K562 (cell line): ENCODE data around the gene TXNDC9. TPM values are rescaled to one million over a fixed set of nuclear protein-coding genes. Genes with fewer than 3 reads are reported as not detected.

Source experiments
- ADNP ChIP-seq: fragments of 200-800 bp; sonication (Bioruptor generic); IDR thresholded peaks from 2 replicates; pipeline ENCODE4 v1.6.1; 2016; ENCODE audit warnings: missing genetic modification characterization, missing compliant biosample characterization
- JUN ChIP-seq, 2 experiments: sonication (generic) in 1 of 2; formaldehyde crosslinking in 1 of 2; IDR thresholded peaks; 2 replicates each; pipeline versions ENCODE4 v1.6.1 to v1.8.0; 2012 to 2022; ENCODE audit warnings: borderline replicate concordance in 2 of 2, mild to moderate bottlenecking in 2 of 2, improper control_type of control experiment in 1 of 2, low read depth in 1 of 2, low read length in 1 of 2, missing genetic modification reagents in 1 of 2
- KDM5B ChIP-seq: fragments of 200-600 bp; sonication (generic); IDR thresholded peaks from 2 replicates; pipeline ENCODE4 v1.6.1; 2012; ENCODE audit warnings: low read depth, mild to moderate bottlenecking, moderate library complexity, low read length, control low read depth, inconsistent platforms; ENCODE audit not compliant: insufficient replicate concordance
- MTA3 ChIP-seq: fragments of 450-650 bp; formaldehyde crosslinking; IDR thresholded peaks from 2 replicates; pipeline ENCODE4 v1.6.1; 2017; ENCODE audit warnings: mild to moderate bottlenecking, borderline replicate concordance
- NCOA2 ChIP-seq, 2 experiments: fragments of 450-650 bp; IDR thresholded peaks; 2 replicates each; pipeline ENCODE4 v1.6.1; 2018; ENCODE audit warnings: mild to moderate bottlenecking in 2 of 2, moderate library complexity in 1 of 2; ENCODE audit not compliant: partially characterized antibody in 2 of 2
- NR4A1 ChIP-seq, 2 experiments: fragments of 250-450 bp in 1 of 2; fragments of 450-650 bp in 1 of 2; sonication (Bioruptor Pico) in 1 of 2; IDR thresholded peaks; 2 replicates each; pipeline versions ENCODE4 v1.4.0 to v1.6.1; 2016 to 2020; ENCODE audit warnings: mild to moderate bottlenecking in 2 of 2, missing compliant biosample characterization in 1 of 2, missing genetic modification characterization in 1 of 2, moderate library complexity in 1 of 2
- RBM25 ChIP-seq: fragments of 200-400 bp; formaldehyde crosslinking; IDR thresholded peaks from 2 replicates; pipeline ENCODE4 v1.6.1; 2018; ENCODE audit warnings: low read length, low read depth, moderate library complexity; ENCODE audit not compliant: severe bottlenecking
- SPI1 ChIP-seq: IDR thresholded peaks from 2 replicates; pipeline ENCODE4 v1.6.1; 2011; ENCODE audit warnings: low read depth, low read length, control low read depth, borderline replicate concordance
- SRSF7 ChIP-seq: fragments of 200-400 bp; formaldehyde crosslinking; optimal IDR thresholded peaks from 2 replicates; pipeline ENCODE3; 2017; ENCODE audit warnings: mild to moderate bottlenecking, low read depth, low read length
- TCFL5 ChIP-seq: fragments of 250-450 bp; sonication (Bioruptor Pico); conservative IDR thresholded peaks from 2 replicates; pipeline ENCODE4 v1.6.1; 2021; ENCODE audit warnings: mild to moderate bottlenecking, moderate library complexity, matching md5 sums
- TEAD1 ChIP-seq, 2 experiments: fragments of 450-650 bp in 1 of 2; sonication (generic) in 1 of 2; formaldehyde crosslinking; IDR thresholded peaks; 2 replicates each; pipeline versions ENCODE4 v1.4.0 to v1.8.0; 2020 to 2022; ENCODE audit warnings: mild to moderate bottlenecking in 2 of 2, missing genetic modification reagents in 1 of 2
- YY1 ChIP-seq, 3 experiments: IDR thresholded peaks; 2 replicates each; pipeline ENCODE4 v1.6.1; 2011; ENCODE audit warnings: low read length in 2 of 3, mild to moderate bottlenecking in 2 of 3, moderate library complexity in 2 of 3, borderline replicate concordance in 1 of 3, control low read depth in 1 of 3, low read depth in 1 of 3; ENCODE audit not compliant: insufficient read depth in 3 of 3, insufficient replicate concordance in 2 of 3, control insufficient read depth in 1 of 3, insufficient read length in 1 of 3; ENCODE audit errors: extremely low read depth in 1 of 3
- ZFP1 ChIP-seq: fragments of 450-650 bp; formaldehyde crosslinking; IDR thresholded peaks from 2 replicates; pipeline ENCODE4 v1.4.0; 2020; ENCODE audit warnings: mild to moderate bottlenecking, mixed read lengths
- ZNF644 ChIP-seq: fragments of 200-800 bp; sonication (Bioruptor generic); IDR thresholded peaks from 2 replicates; pipeline ENCODE4 v1.6.1; 2016; ENCODE audit warnings: low read depth, missing genetic modification characterization, missing compliant biosample characterization
- polyA plus RNA-seq, 8 experiments: library from polyadenylated mRNA; depleted of rRNA in 4 of 8; stranded (reverse) in 5 of 8; unstranded in 3 of 8; fragments of >200 nt; fragmentation: Nextera tagmentation in 2 of 8; fragmentation: Illumina TruSeq in 1 of 8; extraction: Ambion mirVana in 2 of 8; extraction: Trizol in 1 of 8; gene quantifications; 2 replicates each; pipeline versions ENCODE4 v1.2.1 to v1.2.3, GENCODE V29; 2011 to 2014; ENCODE audit warnings: inconsistent platforms in 1 of 8, missing spikeins in 1 of 8
- total RNA-seq, 7 experiments: library from RNA; depleted of rRNA in 6 of 7; stranded (reverse); fragments of >200 nt in 6 of 7; fragmentation: Illumina TruSeq in 2 of 7; extraction: Trizol in 2 of 7; gene quantifications; 2 replicates each; pipeline versions ENCODE4 v1.2.1 to v1.2.3, GENCODE V29; 2011 to 2021; ENCODE audit warnings: low replicate concordance in 1 of 7
- TF ChIP-seq, protein P1 (sequence below): fragments of 450-650 bp; IDR thresholded peaks from 2 replicates; pipeline ENCODE4 v1.6.1; 2016; ENCODE audit warnings: low read depth

Gene TXNDC9
- total and polyA plus RNA-seq, 9 of the 15 experiments (the other 6 are each of a cell fraction or from before 2014, with no cell fraction given), result 37.5 to 211 (median 65.5) TPM

DNA sequence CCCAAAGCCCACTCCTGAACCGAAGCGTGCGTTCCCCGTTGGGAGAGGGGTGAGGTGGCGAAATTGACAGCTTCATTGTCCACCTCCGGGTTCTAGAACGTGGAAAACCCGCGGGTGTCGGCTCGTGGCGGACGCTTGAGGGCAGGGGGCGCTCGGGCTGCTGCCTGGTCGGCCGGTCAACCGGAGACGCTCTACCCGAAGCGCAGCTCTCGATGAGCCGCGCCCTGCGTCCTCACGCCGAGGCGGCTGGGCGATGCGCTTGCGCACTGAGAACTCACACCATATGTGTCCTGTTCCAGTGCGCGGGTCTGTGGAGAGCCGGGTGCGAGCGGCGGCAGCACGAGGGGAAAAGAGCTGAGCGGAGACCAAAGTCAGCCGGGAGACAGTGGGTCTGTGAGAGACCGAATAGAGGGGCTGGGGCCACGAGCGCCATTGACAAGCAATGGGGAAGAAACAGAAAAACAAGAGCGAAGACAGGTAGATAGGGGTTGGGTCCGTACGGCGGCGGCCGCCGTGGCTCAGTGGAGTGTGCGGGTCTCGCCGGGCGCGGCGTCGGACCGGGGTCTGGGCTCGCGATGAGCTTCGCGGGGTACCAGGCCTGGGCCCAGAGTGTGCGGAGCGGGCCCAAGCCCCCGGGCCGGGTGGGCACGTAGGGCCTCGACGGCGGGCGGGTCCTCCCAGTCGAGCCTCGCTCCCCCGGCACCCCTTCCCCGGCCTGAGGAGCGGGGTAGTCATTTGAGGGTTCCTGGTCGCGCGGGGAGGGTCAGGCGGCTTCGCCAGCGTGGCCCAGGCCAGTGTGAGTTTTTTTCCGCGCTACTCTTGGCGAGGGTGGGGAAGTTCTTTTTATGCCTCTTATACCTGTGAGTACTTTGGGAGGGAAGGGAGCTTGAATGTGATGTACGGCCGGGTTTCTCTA lies 1.2 kb upstream of the TXNDC9 start, which contains the start of gene EIF5B (continued):
- TF ChIP-seq, protein P1, sequence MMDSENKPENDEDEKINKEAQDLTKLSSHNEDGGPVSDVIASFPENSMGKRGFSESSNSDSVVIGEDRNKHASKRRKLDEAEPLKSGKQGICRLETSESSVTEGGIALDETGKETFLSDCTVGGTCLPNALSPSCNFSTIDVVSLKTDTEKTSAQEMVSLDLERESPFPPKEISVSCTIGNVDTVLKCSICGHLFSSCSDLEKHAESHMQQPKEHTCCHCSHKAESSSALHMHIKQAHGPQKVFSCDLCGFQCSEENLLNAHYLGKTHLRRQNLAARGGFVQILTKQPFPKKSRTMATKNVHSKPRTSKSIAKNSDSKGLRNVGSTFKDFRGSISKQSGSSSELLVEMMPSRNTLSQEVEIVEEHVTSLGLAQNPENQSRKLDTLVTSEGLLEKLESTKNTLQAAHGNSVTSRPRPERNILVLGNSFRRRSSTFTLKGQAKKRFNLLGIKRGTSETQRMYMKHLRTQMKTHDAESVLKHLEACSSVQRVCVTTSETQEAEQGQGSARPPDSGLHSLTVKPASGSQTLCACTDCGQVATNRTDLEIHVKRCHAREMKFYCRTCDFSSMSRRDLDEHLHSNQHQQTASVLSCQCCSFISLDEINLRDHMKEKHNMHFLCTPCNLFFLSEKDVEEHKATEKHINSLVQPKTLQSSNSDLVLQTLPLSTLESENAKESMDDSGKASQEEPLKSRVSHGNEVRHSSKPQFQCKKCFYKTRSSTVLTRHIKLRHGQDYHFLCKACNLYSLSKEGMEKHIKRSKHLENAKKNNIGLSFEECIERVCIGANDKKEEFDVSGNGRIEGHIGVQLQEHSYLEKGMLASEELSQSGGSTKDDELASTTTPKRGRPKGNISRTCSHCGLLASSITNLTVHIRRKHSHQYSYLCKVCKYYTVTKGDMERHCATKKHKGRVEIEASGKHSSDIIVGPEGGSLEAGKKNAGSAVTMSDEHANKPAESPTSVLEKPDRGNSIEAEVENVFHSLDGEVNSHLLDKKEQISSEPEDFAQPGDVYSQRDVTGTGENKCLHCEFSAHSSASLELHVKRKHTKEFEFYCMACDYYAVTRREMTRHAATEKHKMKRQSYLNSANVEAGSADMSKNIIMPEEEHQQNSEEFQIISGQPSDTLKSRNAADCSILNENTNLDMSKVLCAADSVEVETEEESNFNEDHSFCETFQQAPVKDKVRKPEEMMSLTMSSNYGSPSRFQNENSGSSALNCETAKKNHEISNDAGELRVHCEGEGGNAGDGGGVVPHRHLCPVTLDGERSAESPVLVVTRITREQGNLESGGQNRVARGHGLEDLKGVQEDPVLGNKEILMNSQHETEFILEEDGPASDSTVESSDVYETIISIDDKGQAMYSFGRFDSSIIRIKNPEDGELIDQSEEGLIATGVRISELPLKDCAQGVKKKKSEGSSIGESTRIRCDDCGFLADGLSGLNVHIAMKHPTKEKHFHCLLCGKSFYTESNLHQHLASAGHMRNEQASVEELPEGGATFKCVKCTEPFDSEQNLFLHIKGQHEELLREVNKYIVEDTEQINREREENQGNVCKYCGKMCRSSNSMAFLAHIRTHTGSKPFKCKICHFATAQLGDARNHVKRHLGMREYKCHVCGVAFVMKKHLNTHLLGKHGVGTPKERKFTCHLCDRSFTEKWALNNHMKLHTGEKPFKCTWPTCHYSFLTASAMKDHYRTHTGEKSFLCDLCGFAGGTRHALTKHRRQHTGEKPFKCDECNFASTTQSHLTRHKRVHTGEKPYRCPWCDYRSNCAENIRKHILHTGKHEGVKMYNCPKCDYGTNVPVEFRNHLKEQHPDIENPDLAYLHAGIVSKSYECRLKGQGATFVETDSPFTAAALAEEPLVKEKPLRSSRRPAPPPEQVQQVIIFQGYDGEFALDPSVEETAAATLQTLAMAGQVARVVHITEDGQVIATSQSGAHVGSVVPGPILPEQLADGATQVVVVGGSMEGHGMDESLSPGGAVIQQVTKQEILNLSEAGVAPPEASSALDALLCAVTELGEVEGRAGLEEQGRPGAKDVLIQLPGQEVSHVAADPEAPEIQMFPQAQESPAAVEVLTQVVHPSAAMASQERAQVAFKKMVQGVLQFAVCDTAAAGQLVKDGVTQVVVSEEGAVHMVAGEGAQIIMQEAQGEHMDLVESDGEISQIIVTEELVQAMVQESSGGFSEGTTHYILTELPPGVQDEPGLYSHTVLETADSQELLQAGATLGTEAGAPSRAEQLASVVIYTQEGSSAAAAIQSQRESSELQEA, result no peak
- TF ChIP-seq RBM25 (no peak), MTA3 (peak; percentile 70; the same call in 1 of the 2 replicates), ZNF644 (tag) (no peak), SPI1 (no peak), NCOA2 (IDR thresholded peaks at IDR 0.05; ENCODE audit: partially characterized antibody in 2 of 2) (no peak), NR4A1 (CRISPR knock-in tag; IDR thresholded peaks at IDR 0.05) (no peak), NR4A1 (tag; IDR thresholded peaks at IDR 0.05) (no peak), TEAD1 (CRISPR knock-in tag; IDR thresholded peaks at IDR 0.05) (no peak), SRSF7 (no peak), YY1 (IDR thresholded peaks at IDR 0.05; ENCODE audit: borderline replicate concordance in 1 of 3, control insufficient read depth in 1 of 3, extremely low read depth in 1 of 3, insufficient read depth in 3 of 3, insufficient read length in 1 of 3, insufficient replicate concordance in 2 of 3, low read depth in 1 of 3, low read length in 2 of 3) (peak in 2 of 3 experiments; percentile 69 to 70), KDM5B (peak; percentile 78), ZFP1 (CRISPR knock-in tag) (no peak), TCFL5 (CRISPR knock-in tag) (no peak), ADNP (tag) (no peak), JUN (IDR thresholded peaks at IDR 0.05; ENCODE audit: borderline replicate concordance, low read depth, low read length) (peak; percentile 66; the same call in 1 of the 2 replicates), JUN (CRISPR knock-in tag; IDR thresholded peaks at IDR 0.05; ENCODE audit: borderline replicate concordance) (no peak)
